Right lobe of liver (tissue), 4 donors: Measurements from ENCODE around the gene IRF2BP2.

Source experiments
- CTCF ChIP-seq, 4 donors: fragments of 200-600 bp in 3 of 4; fragments of 450-650 bp in 1 of 4; IDR thresholded peaks; one replicate each; pipeline versions ENCODE4 v1.5.1 to v1.8.0; 2016 to 2022; ENCODE audit warnings: antibody characterized with exemption in 4 of 4, mild to moderate bottlenecking in 2 of 4
- POLR2A ChIP-seq: fragments of 450-650 bp; IDR thresholded peaks from one replicate; pipeline ENCODE4 v1.6.1; 2017; ENCODE audit warnings: antibody characterized with exemption, mild to moderate bottlenecking
- donor health status: DM: no; HTN: no; CAD: no.
- donor health status: DM: no; HTN: no; CAD: no.
- donor health status: DM: no; HTN: yes; CAD: no.

DNA sequence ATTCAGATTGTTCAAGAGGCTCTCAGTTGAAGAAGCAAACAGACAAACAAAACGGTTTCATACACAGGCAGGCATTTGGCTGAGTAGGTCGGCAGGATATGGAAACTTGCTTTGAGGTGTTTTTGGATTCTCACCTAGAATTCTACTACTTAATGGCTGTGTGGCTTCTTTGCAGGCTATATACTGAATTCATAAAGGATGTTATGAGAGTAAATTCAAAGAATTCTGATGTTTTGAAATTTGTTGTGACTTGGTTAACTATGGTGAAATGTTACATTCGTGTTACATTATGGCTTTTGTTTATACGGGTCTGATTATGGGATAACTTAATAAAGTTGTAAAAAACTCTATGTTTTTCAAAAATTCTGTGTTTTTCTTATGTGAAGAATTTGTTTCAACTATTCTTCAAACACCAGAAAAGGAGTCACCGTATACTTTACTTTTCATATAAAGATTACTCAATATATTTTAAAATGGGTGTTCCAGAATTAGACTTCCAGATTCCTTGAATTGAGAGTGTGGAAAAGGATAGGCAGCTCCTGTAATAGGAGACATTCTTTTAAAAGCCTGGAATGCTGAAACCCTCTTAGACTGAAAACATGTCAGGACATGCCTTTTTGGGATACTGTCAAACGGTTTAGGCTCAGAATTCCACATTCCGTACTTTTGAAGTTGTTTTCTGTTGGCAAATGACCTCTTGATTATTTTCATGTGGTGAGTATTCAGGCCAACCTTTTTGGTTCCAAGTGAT is 8.2 kb upstream of the IRF2BP2 start:
- TF ChIP-seq CTCF (IDR thresholded peaks at IDR 0.05) (no peak), POLR2A (no peak)
